GM12801 (cell line): Measurements from ENCODE around the gene RNF150.

Experiments
- CTCF ChIP-seq: IDR thresholded peaks from one replicate; pipeline ENCODE4 v1.5.1; 2011; ENCODE audit warnings: control low read depth; ENCODE audit not compliant: insufficient read length; ENCODE audit errors: extremely low read depth

Gene RNF150

GRCh38 chr4:141159027-141159426 lies 25.8 kb upstream of the RNF150 start:
- no peak for TF ChIP-seq CTCF

GRCh38 chr4:141158219-141158618 lies 24.9 kb upstream of the RNF150 start:
- TF ChIP-seq CTCF = no peak

- no peak for TF ChIP-seq CTCF
Observed at GRCh38 chr4:141155586-141155985, 22.3 kb upstream of the RNF150 start.

GRCh38 chr4:141154725-141155124 lies 21.5 kb upstream of the RNF150 start:
- no peak for TF ChIP-seq CTCF

GRCh38 chr4:141153751-141154510 lies 20.7 kb upstream of the RNF150 start:
- TF ChIP-seq CTCF = no peak

- TF ChIP-seq CTCF = no peak
Observed at GRCh38 chr4:141144207-141144606, 10.9 kb upstream of the RNF150 start.

- no peak for TF ChIP-seq CTCF
Observed at GRCh38 chr4:141142423-141142822, 9.2 kb upstream of the RNF150 start.
